Endothelial cell of umbilical vein (primary cell): Measurements from ENCODE around the gene CCDC59. TPM values are rescaled to one million over a fixed set of nuclear protein-coding genes. Genes with fewer than 3 reads are reported as not detected.

Experiments used
- BruUV-seq: library from RNA; stranded (reverse); fragments of 400-500 nt; replicated peaks from 2 replicates; lab custom pipeline; 2021; lab: Mats Ljungman, UMichigan
- CTCF ChIA-PET: fragments of 300-600, 350-600 bp; sonication (Branson Sonifier 250); formaldehyde crosslinking; loops from one replicate; lab custom pipeline; 2021; ENCODE audit warnings: antibody characterized with exemption, inconsistent platforms; lab: Charles Lee
- POLR2A ChIA-PET: fragments of 300-600, 350-600 bp; sonication (Branson Sonifier 250); formaldehyde crosslinking; loops from one replicate; lab custom pipeline; 2021; ENCODE audit warnings: antibody characterized with exemption, inconsistent platforms; lab: Charles Lee
- DNase-seq: peaks from one replicate; pipeline ENCODE4 v3.0.0-alpha.2; 2011; ENCODE audit warnings: low read depth, low spot score
- FAIRE-seq: peaks from 2 replicates; lab custom pipeline; 2011; peaks lifted over from hg19 to GRCh38; lab: Jason Lieb, UNC
- H2AFZ ChIP-seq: 2 replicates; pipeline ENCODE4 v1.6.0; 2012; ENCODE audit warnings: low read depth, low read length, control low read depth, inconsistent platforms
- H3K27ac ChIP-seq: 2 replicates; pipeline ENCODE4 v1.5.1; 2011; ENCODE audit warnings: low read depth, mild to moderate bottlenecking, control low read depth, low read length, moderate library complexity; ENCODE audit not compliant: insufficient read depth
- H3K27me3 ChIP-seq, 2 experiments: 2 replicates each; pipeline versions ENCODE4 v1.6.0 to v1.6.1; 2011; ENCODE audit warnings: low read length in 2 of 2, mixed read lengths in 1 of 2; ENCODE audit not compliant: control insufficient read depth in 2 of 2, insufficient read depth in 2 of 2
- H3K36me3 ChIP-seq, 2 experiments: 2 replicates in 1 of 2; 3 replicates in 1 of 2; pipeline ENCODE4 v1.5.1; 2011; ENCODE audit warnings: low read length in 2 of 2, mild to moderate bottlenecking in 1 of 2, moderate library complexity in 1 of 2; ENCODE audit not compliant: control insufficient read depth in 2 of 2, insufficient read depth in 2 of 2; ENCODE audit errors: extremely low read depth in 1 of 2
- H3K4me1 ChIP-seq: 3 replicates; pipeline ENCODE4 v1.5.1; 2011; ENCODE audit warnings: mild to moderate bottlenecking, low read length; ENCODE audit not compliant: control insufficient read depth, insufficient read depth; ENCODE audit errors: extremely low read depth
- H3K4me2 ChIP-seq: 2 replicates; pipeline ENCODE4 v1.6.1; 2011; ENCODE audit warnings: low read length, control low read depth, mixed read lengths; ENCODE audit not compliant: insufficient read depth
- H3K4me3 ChIP-seq, 3 experiments: fragments of 200-600 bp in 1 of 3; sonication (generic), shearing (Covaris generic) in 1 of 3; replicated peaks in 1 of 3; 2 replicates each; pipeline ENCODE4 v1.5.1; 2011 to 2016; ENCODE audit warnings: control low read depth in 3 of 3, low read length in 3 of 3, mild to moderate bottlenecking in 2 of 3, inconsistent platforms in 1 of 3, low read depth in 1 of 3, moderate library complexity in 1 of 3; ENCODE audit not compliant: insufficient read depth in 1 of 3
- H3K79me2 ChIP-seq: 2 replicates; pipeline ENCODE4 v1.6.0; 2012; ENCODE audit warnings: low read length, inconsistent platforms; ENCODE audit not compliant: control insufficient read depth, insufficient read depth
- H3K9ac ChIP-seq: replicated peaks from 2 replicates; pipeline ENCODE3; 2011; ENCODE audit warnings: low read length, control low read depth; ENCODE audit not compliant: insufficient read depth; ENCODE audit errors: extremely low read depth
- H3K9me1 ChIP-seq: replicated peaks from 3 replicates; pipeline ENCODE4 v1.6.0; 2011; ENCODE audit warnings: mild to moderate bottlenecking, low read length; ENCODE audit not compliant: control insufficient read depth, insufficient read depth; ENCODE audit errors: extremely low read depth
- H3K9me3 ChIP-seq: replicated peaks from 2 replicates; pipeline ENCODE4 v1.5.1; 2012; ENCODE audit warnings: low read length, inconsistent platforms; ENCODE audit not compliant: control insufficient read depth, insufficient read depth
- H4K20me1 ChIP-seq: replicated peaks from 2 replicates; pipeline ENCODE3; 2011; ENCODE audit warnings: mild to moderate bottlenecking, low read length; ENCODE audit not compliant: control insufficient read depth, insufficient read depth; ENCODE audit errors: extremely low read depth
- CTCF ChIP-seq, 2 donors: IDR thresholded peaks; 1 replicate in 1 of 2; 2 replicates in 1 of 2; pipeline ENCODE4 v1.5.1; 2011; ENCODE audit warnings: low read length in 2 of 2, mild to moderate bottlenecking in 2 of 2, moderate library complexity in 2 of 2, control low read depth in 1 of 2, inconsistent platforms in 1 of 2, low read depth in 1 of 2; ENCODE audit not compliant: insufficient read depth in 1 of 2; ENCODE audit errors: extremely low read depth in 1 of 2
- EZH2 ChIP-seq: IDR thresholded peaks from 2 replicates; pipeline ENCODE4 v1.6.1; 2012; ENCODE audit warnings: borderline replicate concordance, low read depth, mild to moderate bottlenecking, moderate library complexity, low read length, inconsistent platforms; ENCODE audit not compliant: severe bottlenecking
- FOS ChIP-seq: IDR thresholded peaks from 2 replicates; pipeline ENCODE4 v1.6.1; 2011; ENCODE audit warnings: mild to moderate bottlenecking, low read length, moderate library complexity, borderline replicate concordance; ENCODE audit not compliant: insufficient read depth
- GATA2 ChIP-seq: IDR thresholded peaks from 2 replicates; pipeline ENCODE4 v1.7.0; 2011; ENCODE audit warnings: low read depth, mild to moderate bottlenecking, moderate library complexity, mixed read lengths, low read length; ENCODE audit not compliant: insufficient read length, insufficient read depth
- JUN ChIP-seq: IDR thresholded peaks from 2 replicates; pipeline ENCODE4 v1.6.1; 2011; ENCODE audit warnings: borderline replicate concordance, low read depth; ENCODE audit not compliant: insufficient read length, insufficient read depth
- MAX ChIP-seq: IDR thresholded peaks from 2 replicates; pipeline ENCODE4 v1.6.1; 2011; ENCODE audit not compliant: insufficient read depth, insufficient read length
- MYC ChIP-seq: IDR thresholded peaks from one replicate; pipeline ENCODE4 v1.6.1; 2011; ENCODE audit warnings: mild to moderate bottlenecking, low read depth, low read length
- POLR2A ChIP-seq: IDR thresholded peaks from 2 replicates; pipeline ENCODE4 v1.6.1; 2012; ENCODE audit warnings: low read depth, mild to moderate bottlenecking, control low read depth, low read length
- POLR2AphosphoS5 ChIP-seq: IDR thresholded peaks from 2 replicates; pipeline ENCODE4 v1.6.1; 2012; ENCODE audit warnings: low read depth, mild to moderate bottlenecking, control low read depth, low read length, moderate library complexity; ENCODE audit not compliant: insufficient read depth
- dilution Hi-C: fragments of 300-500 bp; cut with MboI; formaldehyde crosslinking; loops from one replicate; pipeline ENCODE4 v1.15.0; 2019; ENCODE audit warnings: low sequenced_read_pairs; ENCODE audit not compliant: extremely low pct_ligation_motif_present
- intact Hi-C: fragments of 100-400 bp; cut with micrococcal nuclease; formaldehyde crosslinking; loops from one replicate; pipeline ENCODE4 v1.10.0; 2022
- polyA plus RNA-seq, 4 experiments: library from polyadenylated mRNA; depleted of rRNA in 3 of 4; stranded (reverse) in 3 of 4; unstranded in 1 of 4; fragments of >200 nt; gene quantifications; 2 replicates each; pipeline versions ENCODE4 v1.2.1 to v1.2.3, GENCODE V29; 2011 to 2012; ENCODE audit warnings: missing spikeins in 1 of 4
- total RNA-seq: library from RNA; stranded (reverse); gene quantifications from 2 replicates; pipeline ENCODE4 v1.2.3, GENCODE V29; 2021

Gene CCDC59
- total and polyA plus RNA-seq, 2 donors (not counting 3 experiments of a cell fraction or from before 2014, with no cell fraction given): 12.1 to 45.4 TPM

GRCh38 chr12:82357340-82357739 is 847 bp downstream of the CCDC59 start:
- TF ChIP-seq CTCF (IDR thresholded peaks at IDR 0.05; ENCODE audit: extremely low read depth in 1 of 2, insufficient read depth in 1 of 2, low read depth in 1 of 2, low read length in 2 of 2) (no peak), EZH2 (no peak), GATA2 (no peak), POLR2AphosphoS5 (no peak), POLR2A (no peak), JUN (no peak), MYC (no peak), FOS (no peak), MAX (no peak)
- CTCF ChIA-PET: interaction anchor here (1.4 kb wide), 1 partner anchor 329 kb away, joined by 16 read pairs; the partner anchor contains the start of gene TMTC2
- H3K79me2 ChIP-seq: peaks cover 29% of the 10 kb centered on the region
- peak overlapping the region; percentile 90 for H3K27ac ChIP-seq
- peaks cover 5 to 8% of the 10 kb centered on the region in 2 experiments for H3K36me3 ChIP-seq
- H4K20me1 ChIP-seq: no peaks in the 10 kb centered on the region
- no peaks in the 10 kb centered on the region for H3K27me3 ChIP-seq
- no peaks in the 10 kb centered on the region for H3K9me1 ChIP-seq
- POLR2A ChIA-PET: interaction anchor here (1.6 kb wide), 1 partner anchor 329 kb away, joined by 6 read pairs; the partner anchor contains the start of gene TMTC2
- H3K4me1 ChIP-seq: peaks cover 21% of the 10 kb centered on the region
- peak overlapping the region; percentile 95 for H3K4me2 ChIP-seq
- H3K9ac ChIP-seq: peak overlapping the region; percentile 99
- dilution Hi-C loops (no loop called here), intact Hi-C loops (no loop called here)
- H2AFZ ChIP-seq: no peak overlapping the region
- H3K9me3 ChIP-seq: no peaks in the 10 kb centered on the region
- BruUV-seq: no TSS peak
- DNase-seq: no peak
- H3K4me3 ChIP-seq: peak overlapping the region; percentile 65 to 99 (median 81)
- no peak for FAIRE-seq
